ENCODE data around the gene CACNA1G. TPM values are rescaled to one million over a fixed set of nuclear protein-coding genes. Genes with fewer than 3 reads are reported as not detected.

CACNA1G gene
- total RNA-seq, 1 experiment from 2014 or later, result 0.04 TPM

DNA sequence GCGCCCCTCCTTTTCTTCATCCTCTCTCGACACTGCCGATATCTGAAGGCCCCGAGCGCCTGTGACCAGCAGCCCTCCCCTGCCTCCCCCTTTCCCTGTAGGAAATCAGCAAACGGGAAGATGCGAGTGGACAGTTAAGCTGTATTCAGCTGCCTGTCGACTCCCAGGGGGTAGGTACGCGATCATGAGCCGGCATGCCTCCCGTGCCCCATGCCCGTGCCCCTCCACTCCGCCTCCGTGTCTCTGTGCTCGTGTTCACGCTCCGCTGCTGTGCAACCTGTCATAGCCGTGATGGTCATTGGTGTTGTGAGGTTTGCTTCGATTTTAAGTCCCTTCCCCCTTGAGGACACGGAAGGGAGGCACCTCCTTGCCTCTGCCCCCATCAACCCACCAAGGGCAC, 34.4 kb downstream of the CACNA1G start:
- Histone ChIP-seq H3K36me3 (ENCODE audit: low read depth, low read length) (no peaks in the 10 kb centered on the region), H3K79me2 (ENCODE audit: low read length) (no peaks in the 10 kb centered on the region), H3K4me2 (ENCODE audit: low read length) (no peak overlapping the region), H2AFZ (ENCODE audit: low read length) (no peak overlapping the region), H3K9ac (ENCODE audit: low read length) (no peak overlapping the region), H3K4me3 (ENCODE audit: low read length) (no peak overlapping the region), H3K4me1 (ENCODE audit: insufficient read depth, low read length) (no peaks in the 10 kb centered on the region), H3K27ac (ENCODE audit: low read length) (no peak overlapping the region), H3F3A (ENCODE audit: low read length, unreplicated experiment) (no peaks in the 10 kb centered on the region), H4K20me1 (ENCODE audit: low read length) (no peaks in the 10 kb centered on the region), H3K27me3 (ENCODE audit: low read length) (no peaks in the 10 kb centered on the region), H3K9me3 (ENCODE audit: low read length) (no peaks in the 10 kb centered on the region), H3K9me2 (replicated peaks; ENCODE audit: low read length) (no peaks in the 10 kb centered on the region)
- no peak for ATAC-seq
- no TSS peak for BruUV-seq (replicated peaks)
- ChIA-PET CTCF (no interaction called here), POLR2A (ENCODE audit: unreplicated experiment) (no interaction called here)
- no peak for TF ChIP-seq EZH2phosphoT487 (IDR thresholded peaks at IDR 0.05; ENCODE audit: borderline replicate concordance, low read length)
- TF ChIP-seq, protein P1, sequence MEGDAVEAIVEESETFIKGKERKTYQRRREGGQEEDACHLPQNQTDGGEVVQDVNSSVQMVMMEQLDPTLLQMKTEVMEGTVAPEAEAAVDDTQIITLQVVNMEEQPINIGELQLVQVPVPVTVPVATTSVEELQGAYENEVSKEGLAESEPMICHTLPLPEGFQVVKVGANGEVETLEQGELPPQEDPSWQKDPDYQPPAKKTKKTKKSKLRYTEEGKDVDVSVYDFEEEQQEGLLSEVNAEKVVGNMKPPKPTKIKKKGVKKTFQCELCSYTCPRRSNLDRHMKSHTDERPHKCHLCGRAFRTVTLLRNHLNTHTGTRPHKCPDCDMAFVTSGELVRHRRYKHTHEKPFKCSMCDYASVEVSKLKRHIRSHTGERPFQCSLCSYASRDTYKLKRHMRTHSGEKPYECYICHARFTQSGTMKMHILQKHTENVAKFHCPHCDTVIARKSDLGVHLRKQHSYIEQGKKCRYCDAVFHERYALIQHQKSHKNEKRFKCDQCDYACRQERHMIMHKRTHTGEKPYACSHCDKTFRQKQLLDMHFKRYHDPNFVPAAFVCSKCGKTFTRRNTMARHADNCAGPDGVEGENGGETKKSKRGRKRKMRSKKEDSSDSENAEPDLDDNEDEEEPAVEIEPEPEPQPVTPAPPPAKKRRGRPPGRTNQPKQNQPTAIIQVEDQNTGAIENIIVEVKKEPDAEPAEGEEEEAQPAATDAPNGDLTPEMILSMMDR (conservative IDR thresholded peaks at IDR 0.05; ENCODE audit: low read depth, low read length), result no peak
- no peak for TF ChIP-seq EZH2 (IDR thresholded peaks at IDR 0.05; ENCODE audit: low read length, unreplicated experiment)
- no peak for DNase-seq
- intact Hi-C loops (cut with micrococcal nuclease), result no loop called here

DNA sequence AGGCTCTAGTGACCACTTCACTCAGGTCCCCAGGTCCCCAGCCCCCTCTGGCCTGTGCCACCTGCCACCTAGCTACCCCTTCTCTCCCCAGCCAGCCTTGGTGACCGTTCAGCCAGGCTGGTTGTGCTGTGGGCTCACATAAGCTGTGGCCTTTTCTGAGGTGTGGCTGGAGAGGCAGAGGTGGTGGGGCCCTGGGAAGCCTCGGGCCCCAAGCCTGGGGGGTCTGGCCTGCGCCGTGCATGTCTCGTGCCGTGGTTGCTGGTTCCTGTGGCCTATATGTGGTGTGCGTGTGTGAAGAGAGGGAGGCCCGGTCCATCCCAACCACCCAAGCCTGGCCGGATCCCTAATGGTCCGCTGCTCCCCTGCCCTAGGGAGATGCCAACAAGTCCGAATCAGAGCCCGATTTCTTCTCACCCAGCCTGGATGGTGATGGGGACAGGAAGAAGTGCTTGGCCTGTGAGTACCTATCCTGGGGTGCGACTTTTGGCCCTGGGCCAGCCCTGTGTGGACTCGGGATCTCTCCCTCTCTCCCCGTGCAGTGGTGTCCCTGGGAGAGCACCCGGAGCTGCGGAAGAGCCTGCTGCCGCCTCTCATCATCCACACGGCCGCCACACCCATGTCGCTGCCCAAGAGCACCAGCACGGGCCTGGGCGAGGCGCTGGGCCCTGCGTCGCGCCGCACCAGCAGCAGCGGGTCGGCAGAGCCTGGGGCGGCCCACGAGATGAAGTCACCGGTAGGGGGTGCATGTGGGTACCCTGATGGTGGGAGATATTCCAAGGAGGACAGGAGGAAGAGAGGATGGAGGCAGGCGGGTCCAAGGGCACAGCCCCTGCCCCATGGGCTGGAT, 35.9 kb downstream of the CACNA1G start:
- Histone ChIP-seq H3K36me3 (ENCODE audit: low read depth, low read length) (no peaks in the 10 kb centered on the region), H3K4me3 (ENCODE audit: low read length) (no peak overlapping the region), H3K9me3 (ENCODE audit: low read length) (no peaks in the 10 kb centered on the region), H4K20me1 (ENCODE audit: low read length) (no peaks in the 10 kb centered on the region), H3K4me2 (ENCODE audit: low read length) (no peak overlapping the region), H3K9me2 (replicated peaks; ENCODE audit: low read length) (no peaks in the 10 kb centered on the region), H3K4me1 (ENCODE audit: insufficient read depth, low read length) (no peaks in the 10 kb centered on the region), H3F3A (ENCODE audit: low read length, unreplicated experiment) (no peaks in the 10 kb centered on the region), H3K27ac (ENCODE audit: low read length) (no peak overlapping the region), H3K27me3 (ENCODE audit: low read length) (no peaks in the 10 kb centered on the region), H3K9ac (ENCODE audit: low read length) (no peak overlapping the region), H2AFZ (ENCODE audit: low read length) (no peak overlapping the region), H3K79me2 (ENCODE audit: low read length) (no peaks in the 10 kb centered on the region)
- ATAC-seq, result no peak
- POLR2A ChIA-PET (ENCODE audit: unreplicated experiment), result no interaction called here
- BruUV-seq (replicated peaks), result no TSS peak
- TF ChIP-seq EZH2 (IDR thresholded peaks at IDR 0.05; ENCODE audit: low read length, unreplicated experiment) (no peak), EZH2phosphoT487 (IDR thresholded peaks at IDR 0.05; ENCODE audit: borderline replicate concordance, low read length) (no peak)
- TF ChIP-seq, protein P1 (conservative IDR thresholded peaks at IDR 0.05; ENCODE audit: low read depth, low read length), result no peak
- CTCF ChIA-PET, result interaction anchor here (0.6 kb wide), 1 partner anchor 35 kb away, joined by 3 read pairs; no protein-coding TSS in a partner anchor
- no peak for DNase-seq
- intact Hi-C loops (cut with micrococcal nuclease), result no loop called here

DNA sequence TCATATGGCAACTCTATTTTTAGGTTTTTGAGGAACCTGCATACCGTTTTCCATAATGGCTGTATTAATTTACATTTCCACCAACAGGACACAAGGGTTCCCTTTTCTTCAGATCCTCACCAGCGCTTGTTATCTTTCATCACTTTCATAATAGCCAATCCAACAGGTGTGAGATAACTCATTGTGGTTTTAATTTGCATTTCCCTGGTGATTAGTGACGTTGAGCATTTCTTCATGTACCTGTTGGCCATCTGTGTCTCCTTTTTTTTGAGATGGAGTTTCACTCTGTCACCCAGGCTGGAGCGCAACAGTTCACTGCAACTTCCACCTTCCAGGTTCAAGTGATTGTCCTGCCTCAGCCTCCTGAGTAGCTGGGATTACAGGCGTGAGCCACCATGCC, 38.0 kb downstream of the CACNA1G start:
- H3K27me3 ChIP-seq (ENCODE audit: low read length), result no peaks in the 10 kb centered on the region
- no peak for TF ChIP-seq EZH2phosphoT487 (IDR thresholded peaks at IDR 0.05; ENCODE audit: borderline replicate concordance, low read length)
- TF ChIP-seq, protein P1 (conservative IDR thresholded peaks at IDR 0.05; ENCODE audit: low read depth, low read length), result no peak
- no peak for TF ChIP-seq EZH2 (IDR thresholded peaks at IDR 0.05; ENCODE audit: low read length, unreplicated experiment)

More for the DNA sequence above, 38.0 kb downstream of the CACNA1G start:
- Histone ChIP-seq H3F3A (ENCODE audit: low read length, unreplicated experiment) (no peaks in the 10 kb centered on the region), H3K9ac (ENCODE audit: low read length) (no peak overlapping the region), H3K36me3 (ENCODE audit: low read depth, low read length) (no peaks in the 10 kb centered on the region), H3K9me2 (replicated peaks; ENCODE audit: low read length) (no peaks in the 10 kb centered on the region), H2AFZ (ENCODE audit: low read length) (no peak overlapping the region), H3K4me1 (ENCODE audit: insufficient read depth, low read length) (no peaks in the 10 kb centered on the region), H4K20me1 (ENCODE audit: low read length) (no peaks in the 10 kb centered on the region), H3K27ac (ENCODE audit: low read length) (no peak overlapping the region), H3K9me3 (ENCODE audit: low read length) (no peaks in the 10 kb centered on the region), H3K4me3 (ENCODE audit: low read length) (no peak overlapping the region), H3K4me2 (ENCODE audit: low read length) (no peak overlapping the region), H3K79me2 (ENCODE audit: low read length) (no peaks in the 10 kb centered on the region)
- intact Hi-C loops (cut with micrococcal nuclease), result no loop called here
- POLR2A ChIA-PET (ENCODE audit: unreplicated experiment), result no interaction called here
- CTCF ChIA-PET, result no interaction called here
- no TSS peak for BruUV-seq (replicated peaks)
- no peak for ATAC-seq
- no peak for DNase-seq

Measured in PC-3 (cell line).